Mesodermal cell (in vitro differentiated cells): ENCODE results near the gene TECPR2.

Experiments
- H3K27ac ChIP-seq: 2 replicates; pipeline ENCODE4 v1.7.0; 2013; ENCODE audit warnings: mild to moderate bottlenecking, low read depth, low read length, moderate library complexity; ENCODE audit not compliant: severe bottlenecking
- H3K36me3 ChIP-seq: 2 replicates; pipeline ENCODE4 v1.7.1; 2013; ENCODE audit warnings: mild to moderate bottlenecking, low read length, moderate library complexity; ENCODE audit not compliant: control insufficient read depth, insufficient read depth
- H3K4me1 ChIP-seq: one replicate; pipeline ENCODE4 v1.7.1; 2013; ENCODE audit warnings: mild to moderate bottlenecking, low read length; ENCODE audit not compliant: insufficient read depth, control insufficient read depth, poor library complexity, severe bottlenecking
- H3K4me3 ChIP-seq: 2 replicates; pipeline ENCODE4 v1.7.0; 2013; ENCODE audit warnings: low read length, control low read depth, mild to moderate bottlenecking; ENCODE audit not compliant: insufficient read depth, poor library complexity, severe bottlenecking; ENCODE audit errors: extremely low read depth
- H3K9me3 ChIP-seq: 2 replicates; pipeline ENCODE4 v1.7.1; 2013; ENCODE audit warnings: mild to moderate bottlenecking, low read length, moderate library complexity; ENCODE audit not compliant: control insufficient read depth
- WGBS, 2 experiments: methylation state at CpG; one replicate each; pipeline ENCODE4 v1.1.5; 2013; ENCODE audit warnings: missing lambda C conversion rate in 2 of 2; ENCODE audit not compliant: insufficient coverage in 2 of 2; 5-methylcytosine and 5-hydroxymethylcytosine counted together

Gene TECPR2

GRCh38 chr14:102464846-102465341 lies 102.2 kb downstream of the TECPR2 start:
- 91 to 100% methylated on average over 3 to 5 of the region's 6 CpGs for WGBS, 2 experiments
- no peak overlapping the region for H3K4me3 ChIP-seq
- H3K27ac ChIP-seq: no peak overlapping the region
- no peaks in the 10 kb centered on the region for H3K4me1 ChIP-seq
- peaks cover 25% of the 10 kb centered on the region for H3K36me3 ChIP-seq
- no peaks in the 10 kb centered on the region for H3K9me3 ChIP-seq

GRCh38 chr14:102469261-102469660 lies 106.5 kb downstream of the TECPR2 start:
- H3K27ac ChIP-seq: no peak overlapping the region
- H3K36me3 ChIP-seq: peaks cover 29% of the 10 kb centered on the region
- H3K9me3 ChIP-seq: no peaks in the 10 kb centered on the region
- H3K4me1 ChIP-seq: no peaks in the 10 kb centered on the region
- no CpG with 5 or more reads among the region's 1 CpG for WGBS, 2 experiments
- no peak overlapping the region for H3K4me3 ChIP-seq

- Histone ChIP-seq H3K9me3 (no peaks in the 10 kb centered on the region), H3K27ac (no peak overlapping the region), H3K4me3 (no peak overlapping the region), H3K36me3 (peaks cover 10% of the 10 kb centered on the region), H3K4me1 (no peaks in the 10 kb centered on the region)
- WGBS, 2 experiments: 93 to 95% methylated on average over 7 to 8 of the region's 8 CpGs
These were observed 109.4 kb downstream of the TECPR2 start for GRCh38 chr14:102471921-102472790.

- H3K36me3 ChIP-seq: peaks cover 9% of the 10 kb centered on the region
- no peak overlapping the region for H3K4me3 ChIP-seq
- H3K27ac ChIP-seq: no peak overlapping the region
- no peaks in the 10 kb centered on the region for H3K4me1 ChIP-seq
- no peaks in the 10 kb centered on the region for H3K9me3 ChIP-seq
- WGBS, 2 experiments: 93 to 98% methylated on average over 9 of the region's 9 CpGs
These were observed 110.0 kb downstream of the TECPR2 start for GRCh38 chr14:102472791-102473150.

GRCh38 chr14:102473559-102473958 lies 110.8 kb downstream of the TECPR2 start:
- H3K36me3 ChIP-seq: peaks cover 9% of the 10 kb centered on the region
- no peaks in the 10 kb centered on the region for H3K4me1 ChIP-seq
- no peaks in the 10 kb centered on the region for H3K9me3 ChIP-seq
- 100% methylated on average over 1 of the region's 2 CpGs for WGBS, 2 experiments
- H3K4me3 ChIP-seq: no peak overlapping the region
- H3K27ac ChIP-seq: no peak overlapping the region

GRCh38 chr14:102474934-102475333 lies 112.2 kb downstream of the TECPR2 start:
- Histone ChIP-seq H3K9me3 (no peaks in the 10 kb centered on the region), H3K4me1 (no peaks in the 10 kb centered on the region), H3K4me3 (no peak overlapping the region), H3K27ac (no peak overlapping the region), H3K36me3 (peaks cover 9% of the 10 kb centered on the region)
- WGBS, 2 experiments: 85 to 89% methylated on average over 4 of the region's 5 CpGs

GRCh38 chr14:102479107-102479506 lies 116.4 kb downstream of the TECPR2 start:
- H3K4me3 ChIP-seq: no peak overlapping the region
- 88 to 97% methylated on average over 1 to 2 of the region's 2 CpGs for WGBS, 2 experiments
- peaks cover 9% of the 10 kb centered on the region for H3K36me3 ChIP-seq
- H3K4me1 ChIP-seq: peaks cover 6% of the 10 kb centered on the region
- no peak overlapping the region for H3K27ac ChIP-seq
- no peaks in the 10 kb centered on the region for H3K9me3 ChIP-seq

- Histone ChIP-seq H3K4me1 (peaks cover 6% of the 10 kb centered on the region), H3K36me3 (peaks cover 9% of the 10 kb centered on the region), H3K27ac (no peak overlapping the region), H3K9me3 (no peaks in the 10 kb centered on the region), H3K4me3 (no peak overlapping the region)
- WGBS, 2 experiments: 93 to 97% methylated on average over 6 to 7 of the region's 7 CpGs
These were observed 117.0 kb downstream of the TECPR2 start for GRCh38 chr14:102479777-102480176.

- WGBS, 2 experiments: 94 to 97% methylated on average over 3 to 4 of the region's 4 CpGs
- no peaks in the 10 kb centered on the region for H3K9me3 ChIP-seq
- H3K4me3 ChIP-seq: no peak overlapping the region
- peaks cover 8% of the 10 kb centered on the region for H3K36me3 ChIP-seq
- no peak overlapping the region for H3K27ac ChIP-seq
- H3K4me1 ChIP-seq: peaks cover 6% of the 10 kb centered on the region
These were observed 118.6 kb downstream of the TECPR2 start for GRCh38 chr14:102481371-102481770.

- Histone ChIP-seq H3K4me1 (peaks cover 6% of the 10 kb centered on the region), H3K9me3 (no peaks in the 10 kb centered on the region), H3K36me3 (peaks cover 4% of the 10 kb centered on the region), H3K4me3 (no peak overlapping the region), H3K27ac (no peak overlapping the region)
- 87 to 94% methylated on average over 4 to 6 of the region's 8 CpGs for WGBS, 2 experiments
These were observed 119.1 kb downstream of the TECPR2 start for GRCh38 chr14:102481791-102482238.

- Histone ChIP-seq H3K4me3 (no peak overlapping the region), H3K4me1 (peaks cover 6% of the 10 kb centered on the region), H3K36me3 (peaks cover 4% of the 10 kb centered on the region), H3K27ac (no peak overlapping the region), H3K9me3 (no peaks in the 10 kb centered on the region)
- WGBS, 2 experiments: 88 to 96% methylated on average over 4 to 5 of the region's 5 CpGs
These were observed 121.6 kb downstream of the TECPR2 start for GRCh38 chr14:102484316-102484715.
